Stimulated activated CD8-positive, alpha-beta memory T cell treated with anti-CD3 and anti-CD28 coated beads, Interleukin-2, amount 100 ng/mL, for 48 hours (primary cell): ENCODE data around the gene TMF1.

Experiments
- DNase-seq, 2 donors: peaks; one replicate each; pipeline ENCODE4 v3.0.0-alpha.2; 2020; ENCODE audit warnings: low read depth in 2 of 2

TMF1 gene

DNA sequence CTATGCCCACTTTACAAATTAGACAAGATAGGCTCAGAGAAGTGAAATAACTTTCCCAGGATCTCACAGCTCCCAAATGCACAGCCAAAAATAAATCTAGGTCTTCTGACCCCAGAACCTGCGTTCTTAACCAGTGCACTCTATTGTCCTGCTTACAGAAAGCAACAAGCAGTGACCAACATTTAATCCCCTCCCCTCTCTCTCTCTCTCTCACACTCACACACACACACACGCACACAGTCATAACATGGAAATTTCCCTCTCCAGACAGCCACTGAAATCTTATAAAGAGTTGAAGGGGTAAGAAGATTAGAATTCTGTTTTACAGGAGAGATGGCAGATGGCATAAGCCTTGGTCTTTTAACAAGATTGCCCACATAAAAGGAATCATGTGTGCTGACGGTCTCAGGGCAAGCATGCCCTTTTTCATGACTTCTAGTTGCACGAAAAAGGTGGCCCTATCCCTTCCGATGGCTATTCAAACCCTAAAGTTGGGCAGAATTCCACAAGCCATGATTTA lies 68.1 kb downstream of the TMF1 start:
- no peak for DNase-seq

DNA sequence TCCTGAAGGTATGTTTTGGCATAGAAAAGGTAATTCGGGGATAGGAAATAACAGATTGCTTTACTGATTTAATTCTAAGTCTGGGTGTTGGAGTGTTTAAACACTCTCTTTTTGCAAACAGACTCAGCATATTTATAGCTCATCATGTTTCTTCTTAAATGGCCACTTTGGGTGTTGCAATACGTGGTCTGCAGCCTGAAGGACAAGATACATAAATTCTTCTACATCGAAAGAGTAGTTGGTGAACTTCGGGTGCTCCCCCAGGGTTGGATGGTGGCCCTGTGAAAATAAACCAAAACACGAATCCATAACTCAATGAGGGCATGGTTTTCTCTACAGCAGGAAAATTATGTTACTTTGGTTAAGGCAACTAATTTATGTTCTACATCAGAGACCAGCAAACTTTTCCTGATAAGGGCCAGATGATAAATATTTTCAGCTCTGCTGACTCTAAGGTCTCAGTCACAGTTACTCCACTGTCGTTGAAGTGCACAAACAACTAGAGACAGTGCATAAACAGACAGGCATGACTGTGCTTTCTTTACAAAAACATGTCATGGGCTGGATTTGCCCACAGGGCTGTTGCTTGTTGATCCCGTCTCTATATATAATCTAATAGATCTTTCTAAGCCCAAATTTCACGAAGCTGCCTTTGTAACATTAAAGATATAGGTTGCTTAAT lies 74.5 kb downstream of the TMF1 start:
- DNase-seq: no peak

DNA sequence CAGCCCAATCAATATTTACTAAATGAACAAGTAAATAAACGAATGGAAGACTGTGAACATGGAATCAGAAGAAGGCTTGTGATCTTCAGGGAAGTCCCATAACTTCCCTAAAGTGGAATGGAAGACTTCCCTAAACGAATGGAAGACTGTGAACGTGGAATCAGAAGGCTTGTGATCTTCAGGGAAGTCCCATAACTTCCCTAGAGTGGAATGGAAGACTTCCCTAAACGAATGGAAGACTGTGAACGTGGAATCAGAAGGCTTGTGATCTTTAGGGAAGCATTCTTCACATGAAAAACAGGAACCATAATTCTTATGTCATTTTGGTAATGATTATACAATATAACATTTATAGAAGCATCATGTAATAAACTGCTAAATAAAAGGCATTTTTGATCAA lies 77.4 kb downstream of the TMF1 start:
- DNase-seq: no peak

DNA sequence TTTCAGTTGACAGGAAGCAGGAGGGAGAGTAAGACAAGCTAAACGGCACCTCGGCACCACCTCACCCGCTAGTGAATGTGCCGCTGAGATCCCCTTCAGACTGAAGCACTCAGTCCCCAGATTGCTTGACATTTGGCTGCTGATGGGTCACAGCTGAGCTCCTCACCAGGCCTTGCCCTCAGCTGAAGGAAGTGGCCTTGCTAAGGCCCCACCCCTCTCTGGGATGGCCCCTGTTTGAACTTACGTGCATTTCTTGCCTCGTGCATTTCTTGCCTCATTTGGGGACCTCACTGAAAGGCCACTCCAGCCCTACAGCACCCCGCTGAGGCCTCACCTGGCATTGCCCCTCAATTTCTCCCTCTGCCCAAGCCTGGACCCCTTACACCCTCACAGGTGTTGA lies 78.5 kb downstream of the TMF1 start:
- no peak for DNase-seq

DNA sequence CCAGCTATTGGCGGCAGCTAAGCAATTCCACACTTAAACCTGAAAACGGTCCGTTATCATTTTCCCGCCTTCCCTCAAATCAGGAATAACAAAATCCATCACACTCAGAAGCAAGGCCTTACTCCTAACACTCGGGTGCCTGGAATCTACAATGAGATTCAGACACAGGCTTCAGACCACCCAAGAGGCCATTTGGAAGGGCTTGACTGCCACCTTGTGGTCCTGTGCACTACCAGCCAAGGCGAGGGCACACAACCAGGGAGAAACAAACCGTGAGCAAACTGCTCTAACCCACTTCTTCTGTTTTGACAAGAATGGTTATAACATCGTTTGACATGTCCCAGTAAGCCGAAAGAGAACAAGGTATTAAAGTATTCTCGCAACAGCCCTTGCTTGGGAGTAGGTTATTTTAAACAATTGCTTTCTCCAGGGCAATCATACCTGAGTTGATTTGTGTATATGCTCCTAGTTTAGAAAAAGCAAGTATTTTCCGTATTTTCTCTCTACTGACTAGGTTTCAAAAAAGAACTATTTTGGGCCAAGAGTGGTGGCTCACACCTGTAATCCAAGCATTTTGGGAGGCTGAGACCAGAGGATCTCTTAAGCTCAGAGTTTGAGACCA lies 79.7 kb downstream of the TMF1 start:
- peak; percentile 15 to 34 for DNase-seq
